ENCODE results near the gene FSTL5.

- TF ChIP-seq CTCF (IDR thresholded peaks at IDR 0.05; ENCODE audit: low read depth, low read length, poor library complexity, severe bottlenecking) (no peak), EZH2phosphoT487 (IDR thresholded peaks at IDR 0.05; ENCODE audit: borderline replicate concordance, low read length) (no peak)
These were observed 282.4 kb downstream of the FSTL5 start for GRCh38 chr4:161881370-161881769.

All from DOHH2 (cell line).